ENCODE data around the gene EDA.

GRCh38 chrX:69664693-69665092 lies 48.8 kb downstream of the EDA start:
- TF ChIP-seq POLR2A (IDR thresholded peaks at IDR 0.05) (no peak), POLR2AphosphoS5 (IDR thresholded peaks at IDR 0.05) (no peak), CTCF (IDR thresholded peaks at IDR 0.05 in 8 of 11, conservative IDR thresholded peaks at IDR 0.05 in 3 of 11) (no peak)
